K562 (cell line): Measurements from ENCODE around the gene LGR6.

Source experiments
- TF ChIP-seq, protein P1 (sequence below): fragments of 250-450 bp; sonication (Bioruptor Pico); IDR thresholded peaks from 2 replicates; pipeline ENCODE4 v1.8.0; 2022; ENCODE audit warnings: inconsistent platforms
- TF ChIP-seq, protein P2 (sequence below): conservative IDR thresholded peaks from 2 replicates; pipeline ENCODE4 v1.6.1; 2011; ENCODE audit warnings: low read depth, mild to moderate bottlenecking, low read length; ENCODE audit not compliant: control insufficient read depth
- TF ChIP-seq, protein P3 (sequence below): sonication (generic); formaldehyde crosslinking; IDR thresholded peaks from 2 replicates; pipeline ENCODE4 v1.5.0; 2020; ENCODE audit warnings: missing genetic modification reagents

DNA sequence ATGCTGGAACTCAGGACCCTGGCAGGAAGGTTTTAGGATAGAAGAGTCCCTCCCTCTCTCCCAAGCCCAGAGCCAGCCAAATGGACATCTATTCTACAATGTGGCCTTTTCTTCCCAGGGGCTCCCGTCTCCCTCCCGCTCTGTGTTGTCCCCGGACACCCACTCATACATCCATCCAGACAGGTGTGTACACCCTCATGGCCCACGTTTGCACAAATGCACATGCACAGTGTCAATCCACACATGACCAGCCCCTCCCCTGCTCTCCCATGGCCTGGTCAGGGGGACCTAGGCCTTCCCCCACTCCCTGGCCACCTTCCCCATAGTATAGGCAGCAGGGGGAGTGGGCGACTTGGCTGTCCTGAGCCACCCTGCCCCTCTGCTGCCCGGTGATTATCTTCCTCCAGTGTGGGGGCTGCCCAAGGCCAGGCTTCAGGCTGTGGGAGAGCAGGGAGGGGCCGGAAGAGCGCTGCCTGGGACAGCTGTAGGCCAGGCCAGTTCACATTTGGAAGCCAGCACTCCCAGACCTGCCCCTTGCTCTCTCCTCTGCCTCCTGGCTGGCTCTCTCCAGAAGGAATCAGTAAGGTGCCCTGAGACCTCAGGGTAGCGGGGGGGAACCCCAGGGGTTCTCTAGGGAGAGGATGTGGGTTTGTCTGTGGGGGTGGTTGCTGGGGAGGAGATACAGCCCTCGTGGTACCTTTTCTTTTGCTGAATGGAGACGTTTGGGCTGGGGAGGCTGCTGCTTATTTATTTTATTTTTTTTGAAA lies 29.1 kb upstream of the LGR6 start:
- TF ChIP-seq, protein P1, sequence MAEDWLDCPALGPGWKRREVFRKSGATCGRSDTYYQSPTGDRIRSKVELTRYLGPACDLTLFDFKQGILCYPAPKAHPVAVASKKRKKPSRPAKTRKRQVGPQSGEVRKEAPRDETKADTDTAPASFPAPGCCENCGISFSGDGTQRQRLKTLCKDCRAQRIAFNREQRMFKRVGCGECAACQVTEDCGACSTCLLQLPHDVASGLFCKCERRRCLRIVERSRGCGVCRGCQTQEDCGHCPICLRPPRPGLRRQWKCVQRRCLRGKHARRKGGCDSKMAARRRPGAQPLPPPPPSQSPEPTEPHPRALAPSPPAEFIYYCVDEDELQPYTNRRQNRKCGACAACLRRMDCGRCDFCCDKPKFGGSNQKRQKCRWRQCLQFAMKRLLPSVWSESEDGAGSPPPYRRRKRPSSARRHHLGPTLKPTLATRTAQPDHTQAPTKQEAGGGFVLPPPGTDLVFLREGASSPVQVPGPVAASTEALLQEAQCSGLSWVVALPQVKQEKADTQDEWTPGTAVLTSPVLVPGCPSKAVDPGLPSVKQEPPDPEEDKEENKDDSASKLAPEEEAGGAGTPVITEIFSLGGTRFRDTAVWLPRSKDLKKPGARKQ (CRISPR knock-in tag): no peak
- TF ChIP-seq, protein P2, sequence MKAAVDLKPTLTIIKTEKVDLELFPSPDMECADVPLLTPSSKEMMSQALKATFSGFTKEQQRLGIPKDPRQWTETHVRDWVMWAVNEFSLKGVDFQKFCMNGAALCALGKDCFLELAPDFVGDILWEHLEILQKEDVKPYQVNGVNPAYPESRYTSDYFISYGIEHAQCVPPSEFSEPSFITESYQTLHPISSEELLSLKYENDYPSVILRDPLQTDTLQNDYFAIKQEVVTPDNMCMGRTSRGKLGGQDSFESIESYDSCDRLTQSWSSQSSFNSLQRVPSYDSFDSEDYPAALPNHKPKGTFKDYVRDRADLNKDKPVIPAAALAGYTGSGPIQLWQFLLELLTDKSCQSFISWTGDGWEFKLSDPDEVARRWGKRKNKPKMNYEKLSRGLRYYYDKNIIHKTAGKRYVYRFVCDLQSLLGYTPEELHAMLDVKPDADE: no peak
- TF ChIP-seq, protein P3, sequence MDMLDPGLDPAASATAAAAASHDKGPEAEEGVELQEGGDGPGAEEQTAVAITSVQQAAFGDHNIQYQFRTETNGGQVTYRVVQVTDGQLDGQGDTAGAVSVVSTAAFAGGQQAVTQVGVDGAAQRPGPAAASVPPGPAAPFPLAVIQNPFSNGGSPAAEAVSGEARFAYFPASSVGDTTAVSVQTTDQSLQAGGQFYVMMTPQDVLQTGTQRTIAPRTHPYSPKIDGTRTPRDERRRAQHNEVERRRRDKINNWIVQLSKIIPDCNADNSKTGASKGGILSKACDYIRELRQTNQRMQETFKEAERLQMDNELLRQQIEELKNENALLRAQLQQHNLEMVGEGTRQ (CRISPR knock-in tag): no peak
